Natural killer cell treated with Interleukin-12 subunit alpha and Interleukin-12 subunit beta and Interleukin-15 and Interleukin-18, amount 100 ng/mL, for 72 hours (primary cell): ENCODE data around the gene FRMPD1. TPM values are rescaled to one million over a fixed set of nuclear protein-coding genes. Genes with fewer than 3 reads are reported as not detected.
A peak's percentile ranks its signal among the peaks of the same experiment; 100 is the strongest.

ENCODE experiments used
- ATAC-seq, 2 donors: fragments of 150-1000 bp; cut with Tn5 transposase in 1 of 2; sonication (Bioruptor Pico), chemical (Tn5 transposase) in 1 of 2; 2 replicates each; pipeline ENCODE4 v1.10.0; 2021
- DNase-seq: peaks from one replicate; pipeline ENCODE4 v3.0.0; 2022; ENCODE audit warnings: low spot score
- H3K27ac Mint-ChIP-seq, 2 donors: 1 replicate in 1 of 2; 2 replicates in 1 of 2; pipeline ENCODE4 v1.8.0; 2022; ENCODE audit warnings: mixed read lengths in 2 of 2, mild to moderate bottlenecking in 1 of 2, moderate library complexity in 1 of 2
- H3K27me3 Mint-ChIP-seq, 2 donors: 1 replicate in 1 of 2; 2 replicates in 1 of 2; pipeline ENCODE4 v1.8.0; 2022; ENCODE audit warnings: mixed read lengths in 2 of 2
- H3K36me3 Mint-ChIP-seq: one replicate; pipeline ENCODE4 v1.8.0; 2022; ENCODE audit warnings: mixed read lengths
- H3K4me1 Mint-ChIP-seq, 2 donors: 1 replicate in 1 of 2; 2 replicates in 1 of 2; pipeline ENCODE4 v1.8.0; 2022; ENCODE audit warnings: low read depth in 2 of 2, mixed read lengths in 2 of 2, mild to moderate bottlenecking in 1 of 2
- H3K4me3 Mint-ChIP-seq: one replicate; pipeline ENCODE4 v1.8.0; 2022; ENCODE audit warnings: mixed read lengths
- H3K9me3 Mint-ChIP-seq: 2 replicates; pipeline ENCODE4 v1.8.0; 2022; ENCODE audit warnings: mixed read lengths
- total RNA-seq, 2 donors: library from RNA; stranded (reverse); gene quantifications; one replicate each; pipeline ENCODE4 v1.2.3, GENCODE V29; 2022

FRMPD1 gene
- total RNA-seq, 2 donors from 2014 or later: not detected

DNA sequence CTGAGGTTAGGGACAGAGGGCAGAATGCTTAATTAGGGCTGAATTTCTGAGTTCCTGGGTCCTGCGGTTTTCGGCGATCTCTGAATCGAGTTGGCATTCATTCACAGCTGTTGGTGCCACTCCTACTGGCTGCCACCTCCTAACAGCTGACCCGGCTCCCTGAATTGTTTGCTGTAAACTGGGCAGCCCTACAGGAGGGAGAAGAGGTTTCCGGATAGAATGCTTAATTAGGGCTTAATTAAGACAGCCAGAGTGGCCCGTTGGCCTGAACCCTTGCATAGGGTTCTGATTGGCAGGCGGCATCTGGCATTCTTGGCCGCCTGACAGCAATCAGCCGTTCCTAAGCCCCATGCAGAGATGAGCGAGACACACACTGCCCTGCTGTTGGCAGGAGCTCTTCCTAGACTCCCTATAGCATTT, 25.7 kb downstream of the FRMPD1 start:
- ATAC-seq (no peak), DNase-seq (no peak)
- no peaks in the 10 kb centered on the region for H3K9me3 Mint-ChIP-seq
- H3K4me3 Mint-ChIP-seq: no peak overlapping the region
- peaks cover 29% of the 10 kb centered on the region in 2 donors for H3K27me3 Mint-ChIP-seq
- H3K36me3 Mint-ChIP-seq: no peaks in the 10 kb centered on the region
- no peaks in the 10 kb centered on the region for H3K4me1 Mint-ChIP-seq
- H3K27ac Mint-ChIP-seq: no peak overlapping the region

DNA sequence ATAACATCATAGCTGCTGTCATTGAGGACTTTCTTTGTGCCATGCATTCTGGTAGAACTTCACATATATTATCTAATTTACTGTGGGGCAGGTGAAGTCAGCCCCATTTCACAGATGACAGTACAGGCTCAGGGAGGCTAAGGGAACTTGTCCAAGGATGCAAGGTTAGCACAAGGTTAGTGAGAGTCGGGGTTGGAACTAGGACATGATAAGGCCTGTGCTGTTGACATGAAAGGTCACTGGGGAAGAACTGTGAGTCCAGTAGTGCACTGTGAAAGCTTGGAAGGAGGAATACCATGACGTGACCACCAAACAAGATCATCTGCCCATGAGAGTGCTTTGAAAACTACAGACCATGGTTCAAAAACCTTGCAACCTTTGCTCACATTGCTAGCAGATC, 26.7 kb downstream of the FRMPD1 start:
- Mint-ChIP-seq H3K9me3 (no peaks in the 10 kb centered on the region), H3K4me1 (no peaks in the 10 kb centered on the region), H3K4me3 (no peak overlapping the region), H3K36me3 (no peaks in the 10 kb centered on the region), H3K27ac (no peak overlapping the region), H3K27me3 (peaks cover 27 to 29% of the 10 kb centered on the region in 2 donors)
- ATAC-seq (no peak), DNase-seq (no peak)

- Mint-ChIP-seq H3K4me1 (no peaks in the 10 kb centered on the region), H3K27ac (no peak overlapping the region), H3K27me3 (peaks cover 37 to 40% of the 10 kb centered on the region in 2 donors), H3K36me3 (no peaks in the 10 kb centered on the region), H3K4me3 (no peak overlapping the region), H3K9me3 (no peaks in the 10 kb centered on the region)
- DNase-seq: no peak
- ATAC-seq: no peak
Observed at GRCh38 chr9:37678789-37679273, 28.1 kb downstream of the FRMPD1 start.

DNA sequence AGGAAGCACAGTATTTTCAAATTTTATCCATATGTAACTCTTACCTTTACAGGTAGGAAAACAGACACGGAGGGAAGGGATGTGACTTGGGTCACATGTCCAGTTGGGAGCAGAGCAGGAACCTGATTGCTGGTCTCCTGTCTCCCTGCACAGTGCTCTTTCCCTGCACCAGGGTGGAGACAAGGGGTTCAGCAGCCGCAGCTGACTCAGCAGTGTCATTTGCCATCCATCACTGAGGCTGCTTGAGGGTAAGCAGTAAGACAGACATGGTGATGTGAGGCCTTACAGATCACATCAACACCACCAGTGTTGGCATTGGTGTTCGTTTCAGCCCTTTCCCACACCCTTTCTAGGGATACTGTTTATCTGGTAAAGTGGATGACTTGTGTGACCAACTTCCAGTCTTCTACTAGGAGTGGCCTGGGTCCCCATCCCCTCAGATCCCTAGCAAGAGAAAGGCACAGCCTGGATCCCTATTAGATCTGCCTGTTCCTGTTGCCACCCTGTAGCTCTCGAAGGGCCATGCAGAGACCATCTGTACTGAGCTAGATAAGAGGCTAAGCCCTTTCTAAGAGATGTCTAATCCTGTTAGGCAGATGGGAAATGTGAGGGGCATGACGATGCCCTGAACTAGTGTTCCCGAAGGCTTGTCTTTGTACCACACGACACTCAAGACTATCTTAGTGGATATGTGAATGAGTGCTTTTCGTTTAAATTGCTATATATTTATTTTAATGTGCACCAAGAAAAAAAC, 29.1 kb downstream of the FRMPD1 start:
- Mint-ChIP-seq H3K4me3 (no peak overlapping the region), H3K4me1 (no peaks in the 10 kb centered on the region)

DNA sequence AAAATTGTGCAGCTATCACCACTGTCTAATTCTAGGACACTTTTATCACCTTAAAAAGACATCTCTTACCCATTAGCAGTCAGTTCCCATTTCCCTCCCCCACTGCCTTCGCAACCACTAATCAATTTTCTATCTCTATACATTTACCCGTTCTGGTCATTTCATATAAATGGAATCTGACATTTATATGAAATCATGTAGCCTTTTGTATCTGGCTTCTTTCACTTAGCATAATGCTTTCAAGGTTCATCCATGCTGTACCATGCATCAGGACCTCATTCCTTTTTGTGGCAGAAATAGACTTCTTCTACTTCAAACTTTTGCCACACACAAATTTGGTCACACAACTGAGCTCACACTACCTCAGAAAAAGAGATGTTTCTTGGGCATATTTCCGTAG, 32.2 kb downstream of the FRMPD1 start:
- no peak for ATAC-seq
- no peaks in the 10 kb centered on the region for H3K4me1 Mint-ChIP-seq
- peaks cover 37 to 43% of the 10 kb centered on the region in 2 donors for H3K27me3 Mint-ChIP-seq
- H3K36me3 Mint-ChIP-seq: no peaks in the 10 kb centered on the region
- H3K27ac Mint-ChIP-seq: no peak overlapping the region
- DNase-seq: no peak
- no peaks in the 10 kb centered on the region for H3K9me3 Mint-ChIP-seq
- H3K4me3 Mint-ChIP-seq: no peak overlapping the region

More for the DNA sequence above, 29.1 kb downstream of the FRMPD1 start:
- Mint-ChIP-seq H3K27ac (no peak overlapping the region), H3K27me3 (peaks cover 38 to 39% of the 10 kb centered on the region in 2 donors), H3K36me3 (no peaks in the 10 kb centered on the region), H3K9me3 (no peaks in the 10 kb centered on the region)
- ATAC-seq: no peak
- no peak for DNase-seq

- Mint-ChIP-seq H3K36me3 (no peaks in the 10 kb centered on the region), H3K27ac (no peak overlapping the region), H3K4me1 (no peaks in the 10 kb centered on the region), H3K9me3 (no peaks in the 10 kb centered on the region), H3K27me3 (peaks cover 37 to 43% of the 10 kb centered on the region in 2 donors), H3K4me3 (no peak overlapping the region)
- ATAC-seq (no peak), DNase-seq (no peak)
Observed at GRCh38 chr9:37683531-37684371, 33.0 kb downstream of the FRMPD1 start.

- DNase-seq: no peak
- ATAC-seq: peak in 1 of 2 donors; percentile 40
- Mint-ChIP-seq H3K4me1 (no peaks in the 10 kb centered on the region), H3K36me3 (no peaks in the 10 kb centered on the region), H3K9me3 (no peaks in the 10 kb centered on the region), H3K27ac (no peak overlapping the region), H3K4me3 (no peak overlapping the region), H3K27me3 (peaks cover 34 to 54% of the 10 kb centered on the region in 2 donors)
Observed at GRCh38 chr9:37692622-37693221, 42.0 kb downstream of the FRMPD1 start.

DNA sequence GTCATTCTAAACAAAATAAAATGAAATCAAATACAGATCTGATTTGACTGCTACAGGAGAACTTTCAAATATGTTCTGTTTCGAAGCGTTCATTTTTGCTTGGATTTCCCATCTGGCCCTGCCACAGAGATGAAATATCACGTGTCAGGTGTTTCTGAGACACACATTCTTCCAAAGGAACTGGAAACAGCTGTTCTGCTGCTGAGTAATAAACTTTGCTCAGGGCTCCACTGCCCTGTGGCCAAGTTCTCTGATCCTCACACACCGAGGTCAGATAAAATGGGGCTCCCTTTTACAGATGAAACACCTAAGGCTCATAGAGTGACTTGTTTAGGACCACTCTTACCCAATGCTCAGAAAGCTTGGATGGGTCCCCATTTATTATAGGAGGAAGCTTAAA, 42.5 kb downstream of the FRMPD1 start:
- ATAC-seq: no peak
- H3K27me3 Mint-ChIP-seq: peaks cover 34 to 54% of the 10 kb centered on the region in 2 donors

GRCh38 chr9:37694355-37694754, 43.6 kb downstream of the FRMPD1 start:
- peaks cover 32 to 51% of the 10 kb centered on the region in 2 donors for H3K27me3 Mint-ChIP-seq
- H3K4me1 Mint-ChIP-seq: no peaks in the 10 kb centered on the region
- no peak overlapping the region for H3K4me3 Mint-ChIP-seq
- ATAC-seq: no peak
- H3K36me3 Mint-ChIP-seq: no peaks in the 10 kb centered on the region
- H3K9me3 Mint-ChIP-seq: no peaks in the 10 kb centered on the region
- DNase-seq: no peak
- H3K27ac Mint-ChIP-seq: no peak overlapping the region

More for the DNA sequence above, 42.5 kb downstream of the FRMPD1 start:
- H3K9me3 Mint-ChIP-seq: no peaks in the 10 kb centered on the region
- no peak overlapping the region for H3K27ac Mint-ChIP-seq
- no peaks in the 10 kb centered on the region for H3K36me3 Mint-ChIP-seq
- no peak for DNase-seq
- no peak overlapping the region for H3K4me3 Mint-ChIP-seq
- H3K4me1 Mint-ChIP-seq: no peaks in the 10 kb centered on the region

GRCh38 chr9:37696528-37696927, 45.8 kb downstream of the FRMPD1 start:
- no peak for DNase-seq

GRCh38 chr9:37700131-37700530, 49.4 kb downstream of the FRMPD1 start:
- Mint-ChIP-seq H3K36me3 (no peaks in the 10 kb centered on the region), H3K4me3 (no peak overlapping the region), H3K4me1 (no peaks in the 10 kb centered on the region), H3K27me3 (peaks cover 16 to 26% of the 10 kb centered on the region in 2 donors), H3K27ac (no peak overlapping the region), H3K9me3 (no peaks in the 10 kb centered on the region)
- DNase-seq (no peak), ATAC-seq (no peak)

More at GRCh38 chr9:37696528-37696927, 45.8 kb downstream of the FRMPD1 start:
- Mint-ChIP-seq H3K27ac (no peak overlapping the region), H3K36me3 (no peaks in the 10 kb centered on the region), H3K4me1 (no peaks in the 10 kb centered on the region), H3K4me3 (no peak overlapping the region), H3K9me3 (no peaks in the 10 kb centered on the region), H3K27me3 (peaks cover 26 to 42% of the 10 kb centered on the region in 2 donors)
- ATAC-seq: no peak

- H3K9me3 Mint-ChIP-seq: no peaks in the 10 kb centered on the region
- H3K4me3 Mint-ChIP-seq: no peak overlapping the region
- peaks cover 13 to 20% of the 10 kb centered on the region in 2 donors for H3K27me3 Mint-ChIP-seq
- H3K4me1 Mint-ChIP-seq: no peaks in the 10 kb centered on the region
- no peaks in the 10 kb centered on the region for H3K36me3 Mint-ChIP-seq
- no peak overlapping the region for H3K27ac Mint-ChIP-seq
- ATAC-seq (no peak), DNase-seq (no peak)
Observed at GRCh38 chr9:37700900-37701299, 50.1 kb downstream of the FRMPD1 start.

- no peak for ATAC-seq
- Mint-ChIP-seq H3K4me3 (no peak overlapping the region), H3K9me3 (no peaks in the 10 kb centered on the region), H3K27ac (no peak overlapping the region), H3K4me1 (no peaks in the 10 kb centered on the region), H3K27me3 (peaks cover 28 to 42% of the 10 kb centered on the region in 2 donors), H3K36me3 (no peaks in the 10 kb centered on the region)
- no peak for DNase-seq
Observed at GRCh38 chr9:37705787-37706186, 55.0 kb downstream of the FRMPD1 start.
